HG02981 (cell line): ENCODE data around the gene MTERF4.

Source experiments
- ATAC-seq: cut with Tn5 transposase; IDR thresholded peaks from one replicate; pipeline ENCODE4 v1.9.1; 2021; ENCODE audit warnings: mild to moderate bottlenecking, moderate library complexity; ENCODE audit not compliant: unreplicated experiment

Gene MTERF4

DNA sequence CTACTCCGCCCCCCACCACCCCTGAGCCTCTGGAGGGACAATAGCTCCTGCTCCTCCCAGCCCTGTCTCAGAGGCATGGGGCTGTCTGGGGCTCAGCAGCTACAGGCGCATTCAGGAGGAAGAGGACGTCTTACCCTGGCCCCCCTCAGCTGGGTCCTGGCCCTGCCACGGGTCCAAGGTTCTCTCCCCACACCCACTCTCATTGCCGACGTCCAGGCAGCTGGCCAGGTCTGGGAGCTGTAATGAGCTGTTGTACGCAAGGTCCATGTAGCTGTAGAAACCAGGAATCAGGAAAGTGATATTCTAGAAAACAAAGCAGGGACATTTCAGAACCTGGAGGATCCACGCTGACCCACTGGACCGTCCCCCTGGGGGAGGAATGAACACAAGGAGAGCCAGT, 33.6 kb upstream of the MTERF4 start:
- no peak for ATAC-seq

DNA sequence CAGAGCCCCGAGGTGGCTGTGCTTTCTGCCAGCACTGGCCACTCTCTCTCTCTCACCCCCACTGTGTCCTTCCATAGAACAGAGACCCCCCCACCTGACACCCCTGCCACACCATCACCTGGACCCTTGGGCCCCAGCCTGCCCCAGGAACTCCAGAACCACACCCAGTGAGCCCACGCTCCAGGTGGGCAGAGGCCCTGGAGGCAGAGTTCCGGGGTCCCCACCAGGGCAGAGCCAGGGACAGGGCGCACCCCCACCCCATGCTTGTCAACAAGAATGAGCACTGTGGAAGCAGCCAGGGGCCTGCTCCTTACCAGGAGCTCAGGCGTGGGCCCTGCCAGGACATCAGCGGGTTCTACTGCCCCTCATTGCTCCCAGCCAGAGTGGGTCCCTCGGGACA, 32.6 kb upstream of the MTERF4 start:
- no peak for ATAC-seq

DNA sequence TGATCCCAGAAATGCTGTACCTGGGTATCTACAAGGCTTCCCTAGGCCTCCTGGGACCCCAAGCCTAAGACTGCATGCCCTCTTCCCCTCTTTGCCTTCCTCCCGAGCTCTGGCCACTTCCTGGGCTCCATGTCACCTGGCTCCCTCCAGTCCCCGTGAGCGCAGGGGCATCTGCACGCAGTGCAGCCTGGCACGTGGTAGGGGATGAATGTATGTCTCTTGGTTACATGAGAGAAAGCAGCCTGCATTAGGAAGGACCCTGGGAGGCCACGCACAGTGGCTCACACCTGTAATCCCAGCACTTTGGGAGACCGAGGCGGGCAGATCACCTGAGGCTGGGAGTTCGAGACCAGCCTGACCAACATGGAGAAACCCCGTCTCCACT, 31.3 kb upstream of the MTERF4 start:
- ATAC-seq = no peak

DNA sequence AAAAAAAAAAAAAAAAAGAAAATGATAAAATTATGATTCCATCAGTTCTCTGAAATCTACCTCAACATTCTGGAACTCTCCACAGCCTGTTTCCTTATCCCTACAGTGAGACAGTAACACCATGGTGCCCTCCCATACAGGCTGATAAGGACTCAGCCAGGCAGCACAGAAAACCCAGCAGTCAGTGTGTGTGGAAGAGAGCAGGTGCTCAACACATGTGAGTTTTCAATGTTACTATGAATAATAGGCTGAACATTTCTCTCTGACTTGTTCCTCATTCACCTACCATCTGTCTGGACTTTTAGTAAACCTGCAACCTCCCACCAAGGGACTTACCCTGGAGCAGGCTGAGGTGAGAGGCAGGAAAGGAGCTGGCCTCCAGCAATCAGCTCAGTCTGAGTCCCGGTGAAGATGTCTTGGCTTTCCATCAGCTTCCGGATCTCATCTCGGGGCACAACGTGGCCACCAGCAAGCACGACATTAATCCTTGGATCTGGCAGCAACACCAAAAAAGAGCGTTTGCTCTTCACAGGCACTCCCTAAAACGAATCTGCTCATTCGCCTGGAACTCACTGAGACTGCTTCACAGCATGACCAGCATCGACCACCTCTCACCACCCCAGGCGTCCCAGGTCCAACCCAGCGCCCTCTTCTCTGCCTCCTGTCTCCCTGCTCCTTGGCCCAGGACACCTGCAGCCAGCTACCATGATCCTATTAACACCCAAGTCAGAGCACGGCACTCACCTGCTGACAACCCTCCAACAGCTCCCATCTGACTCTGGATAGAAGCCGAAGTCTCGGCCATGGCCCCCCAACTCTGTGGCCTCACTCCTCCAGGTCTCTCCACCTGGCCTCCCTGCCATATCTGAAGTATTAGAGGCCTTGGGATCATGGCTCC, 30.7 kb upstream of the MTERF4 start:
- no peak for ATAC-seq

DNA sequence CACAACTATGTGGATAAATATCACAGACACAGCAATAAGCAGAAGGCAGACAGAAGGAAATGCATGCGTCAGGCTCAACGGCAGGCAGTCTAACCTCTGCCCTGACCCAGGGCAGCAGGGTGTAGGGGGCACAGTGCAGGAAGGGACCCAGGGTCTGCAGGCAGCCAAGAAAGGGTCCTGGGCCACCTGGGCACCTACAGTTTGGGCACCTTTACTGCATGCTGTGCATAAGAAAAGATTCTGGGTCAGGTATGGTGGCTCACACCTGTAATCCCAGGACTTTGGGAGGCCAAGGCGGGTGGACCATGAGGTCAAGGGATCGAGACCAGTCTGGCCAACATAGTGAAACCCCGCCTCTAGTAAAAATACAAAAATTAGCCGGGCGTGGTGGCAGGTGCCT, 29.4 kb upstream of the MTERF4 start:
- ATAC-seq = no peak

DNA sequence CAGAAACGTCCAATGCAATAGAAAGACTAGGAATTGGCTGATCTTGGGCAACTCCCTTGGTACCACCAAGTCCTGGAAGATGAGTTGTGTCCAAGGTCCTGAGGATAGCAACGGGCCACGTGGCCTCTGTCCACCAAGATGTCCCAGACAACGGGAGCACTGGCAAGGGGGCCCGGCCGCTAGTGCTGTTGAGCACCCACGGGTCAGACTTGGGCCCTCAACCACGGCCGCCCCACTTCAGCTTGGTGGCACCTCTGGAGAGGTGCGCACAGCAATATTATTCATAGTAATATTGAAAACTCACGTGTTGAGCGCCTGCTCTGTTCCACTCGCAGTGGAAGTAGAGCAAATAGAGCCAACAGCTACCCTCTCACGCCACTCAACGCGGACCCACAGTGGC, 28.2 kb upstream of the MTERF4 start:
- ATAC-seq = no peak

DNA sequence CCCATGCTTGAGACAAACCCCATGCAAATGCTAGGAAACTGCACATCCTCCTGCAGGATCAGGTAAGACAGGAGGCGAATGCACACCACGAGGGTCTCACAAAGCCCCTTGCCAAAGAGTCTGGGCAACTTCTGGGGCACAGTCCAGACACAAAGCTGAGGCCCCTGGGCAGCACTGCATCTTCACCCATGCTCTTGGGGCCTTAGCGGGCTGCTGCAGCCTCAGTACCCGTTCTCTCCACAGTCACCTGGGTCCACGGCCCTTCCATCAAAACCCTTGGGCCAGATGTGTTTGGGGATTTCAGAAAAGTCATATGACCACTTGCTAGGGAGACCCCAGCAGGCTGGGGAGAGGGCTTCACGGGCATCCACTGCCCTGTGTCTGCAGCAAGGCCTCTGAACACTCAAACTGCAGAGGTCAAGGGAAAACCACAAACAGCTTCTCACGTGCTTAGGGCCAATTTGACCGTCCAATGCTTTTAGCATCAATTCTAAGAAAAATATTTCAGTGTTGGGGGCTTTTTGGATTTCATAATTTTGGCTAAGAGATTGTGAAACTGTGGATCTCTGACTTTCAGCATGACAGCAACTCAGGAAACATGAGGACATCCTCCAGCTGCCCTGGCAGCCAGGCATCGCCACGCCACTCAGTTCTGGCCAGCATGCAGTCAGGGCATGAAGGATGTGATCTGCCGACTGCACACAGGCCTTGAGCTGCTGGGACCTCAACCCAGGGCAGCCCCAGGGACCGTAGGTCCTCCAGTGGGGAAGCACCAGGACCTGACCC, 27.2 kb upstream of the MTERF4 start:
- no peak for ATAC-seq

DNA sequence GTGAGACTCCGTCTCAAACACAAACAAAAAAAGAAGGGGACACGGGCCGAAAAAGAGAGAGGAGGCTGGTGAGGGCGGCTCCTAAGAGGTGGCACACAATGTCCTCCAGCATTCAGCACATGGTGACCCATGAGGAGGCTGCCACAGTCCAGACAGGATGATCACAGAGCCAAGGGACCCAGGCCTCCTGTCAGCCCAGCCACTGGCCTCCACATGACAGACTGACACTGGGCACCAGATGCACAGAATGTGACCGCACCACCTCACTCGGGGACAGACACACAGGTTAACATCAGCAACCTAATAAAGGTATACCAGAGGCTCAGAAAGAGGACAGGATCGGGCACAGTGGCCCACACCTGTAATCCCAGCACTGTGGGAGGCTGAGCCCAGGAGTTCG, 26.2 kb upstream of the MTERF4 start:
- ATAC-seq = no peak

DNA sequence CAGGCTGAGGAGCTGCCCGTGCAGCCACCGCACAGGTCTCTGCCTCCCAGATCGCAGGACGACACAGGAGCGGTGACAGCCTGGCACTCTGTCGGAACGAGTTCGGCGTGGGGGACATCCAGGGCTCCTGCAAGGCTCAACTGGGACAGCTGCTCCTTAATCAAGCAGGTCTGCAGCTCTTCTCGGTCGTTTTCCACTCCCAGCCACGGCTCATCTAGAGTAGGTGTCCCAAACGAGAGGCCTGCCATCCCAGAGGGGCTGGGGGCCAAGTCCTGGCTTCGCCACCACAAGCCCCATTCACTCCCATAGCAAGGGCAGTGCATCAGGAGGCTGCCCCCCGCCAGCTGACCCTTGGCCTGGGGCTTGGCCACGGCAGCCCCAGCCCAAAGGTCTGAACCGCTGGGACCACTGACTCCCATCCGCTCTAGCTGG, 24.7 kb upstream of the MTERF4 start:
- ATAC-seq = no peak

DNA sequence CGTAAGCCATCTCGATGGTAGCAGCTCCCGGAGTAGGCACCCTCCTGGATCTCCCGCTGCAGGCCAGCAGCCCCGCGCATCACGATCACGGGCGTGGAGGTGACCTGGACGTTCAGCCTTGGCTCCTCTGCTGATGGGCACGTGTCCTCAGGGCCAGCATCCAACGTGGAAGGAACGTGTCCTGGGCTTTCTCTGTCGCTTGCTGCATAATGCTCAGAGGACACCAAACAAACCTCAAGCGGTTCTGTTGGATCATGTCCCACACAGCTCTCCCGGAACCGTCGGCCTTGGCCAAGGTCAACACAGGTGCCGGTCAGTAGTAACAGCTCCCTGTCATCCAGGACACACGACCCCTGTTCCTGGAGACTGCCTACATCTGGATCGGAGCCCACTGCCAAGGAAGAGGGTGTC, 24.1 kb upstream of the MTERF4 start:
- ATAC-seq = no peak

DNA sequence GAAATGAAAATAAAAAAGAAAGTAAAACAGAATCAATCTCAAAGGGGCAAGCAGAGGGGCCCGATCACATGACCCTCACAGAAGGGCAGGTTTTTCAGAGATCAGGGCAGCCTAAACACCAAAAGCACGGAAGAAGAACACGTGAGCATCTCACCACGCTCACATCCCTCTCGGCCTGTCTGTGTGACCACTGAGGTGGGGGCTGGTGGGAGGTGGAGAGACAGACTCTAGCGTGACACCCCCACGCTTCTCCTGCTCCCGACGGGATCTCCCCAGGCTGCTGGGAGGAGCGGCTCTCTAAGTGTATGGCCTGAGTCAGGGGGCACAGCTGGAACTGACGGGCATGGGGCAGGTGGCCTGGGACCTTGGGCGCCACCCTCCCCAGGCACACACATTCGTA, 23.5 kb upstream of the MTERF4 start:
- no peak for ATAC-seq

DNA sequence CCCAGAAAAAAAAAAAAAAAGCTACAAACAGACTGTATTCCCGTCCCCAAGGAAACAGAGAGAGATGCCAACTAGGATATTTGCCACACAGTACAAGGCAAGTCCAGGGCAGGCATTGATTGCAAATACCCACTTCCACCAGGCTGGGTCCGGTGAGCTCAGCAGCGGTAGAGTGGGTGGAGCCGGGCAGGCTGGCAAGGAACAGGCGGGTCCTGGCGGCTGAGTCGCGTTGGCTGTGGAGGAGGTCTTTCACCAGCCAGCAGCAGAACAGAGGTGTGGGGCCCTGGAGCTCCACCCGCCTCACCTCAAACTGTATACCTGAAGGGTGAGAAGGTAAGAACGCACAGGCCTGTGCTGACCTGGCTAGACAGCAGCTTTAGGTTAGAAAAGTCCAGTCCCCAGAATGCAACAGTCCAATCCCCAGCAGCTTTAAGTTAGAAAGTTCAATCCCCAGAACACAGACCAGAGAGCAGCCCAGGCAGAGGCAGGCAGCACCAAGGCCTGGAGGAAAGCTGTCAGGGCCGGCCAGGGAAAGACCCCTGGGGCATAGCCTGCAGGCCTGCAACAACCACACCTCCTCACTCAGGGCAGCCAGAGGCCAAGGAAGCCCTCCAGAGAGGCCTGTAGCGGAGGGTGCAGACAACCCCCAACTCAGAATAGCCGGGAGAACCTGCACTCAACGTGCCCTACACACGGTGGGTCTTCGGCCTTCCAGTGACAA, 21.9 kb upstream of the MTERF4 start:
- ATAC-seq = no peak

DNA sequence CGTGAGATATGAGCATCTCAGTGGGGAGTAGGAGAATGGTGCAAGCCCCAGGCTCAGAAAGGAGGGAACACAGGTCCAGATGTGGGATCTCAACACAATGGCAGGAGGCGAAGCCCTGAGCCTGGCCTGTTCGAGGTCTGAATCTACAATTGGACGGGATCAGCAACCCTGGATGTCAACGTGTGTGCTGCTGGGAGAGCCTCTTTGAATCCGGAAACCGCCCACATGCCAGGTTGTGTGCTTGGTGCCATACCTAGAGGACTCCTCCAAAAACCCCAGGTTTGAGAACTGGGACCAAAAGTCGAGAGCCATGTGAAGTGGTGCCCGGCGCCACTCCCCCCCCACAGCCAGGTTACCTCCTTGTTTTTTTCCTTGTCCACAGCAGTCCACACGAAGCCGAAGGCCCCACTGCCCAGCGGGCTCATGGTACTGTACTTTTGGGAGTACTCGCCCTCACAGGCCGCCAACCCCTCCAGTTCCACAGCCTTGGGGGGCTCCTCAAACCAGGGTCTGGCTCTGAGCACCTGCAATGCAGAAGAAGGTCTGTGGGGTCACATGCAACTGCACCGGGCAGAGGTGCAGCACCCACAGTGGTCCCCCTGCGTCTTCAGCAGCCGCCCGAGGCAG, 20.4 kb upstream of the MTERF4 start:
- no peak for ATAC-seq

DNA sequence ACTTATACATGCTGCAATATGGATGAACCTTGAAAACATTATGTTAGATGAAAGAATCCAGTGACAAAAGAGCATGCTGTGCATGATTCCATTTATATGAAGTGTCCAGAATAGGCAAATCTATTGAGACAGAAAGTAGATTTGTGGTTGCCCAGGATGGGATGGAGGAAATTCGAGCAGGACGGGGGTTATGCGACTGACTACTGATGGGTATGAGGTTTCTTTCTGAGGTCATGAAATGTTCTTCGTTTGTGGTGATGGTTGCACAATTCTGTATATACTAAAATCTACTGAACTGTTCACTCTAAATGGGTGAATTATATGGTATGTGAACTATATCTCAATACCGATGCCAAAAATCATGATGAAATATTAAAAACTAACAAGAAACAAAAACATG, 18.9 kb upstream of the MTERF4 start:
- ATAC-seq = no peak

DNA sequence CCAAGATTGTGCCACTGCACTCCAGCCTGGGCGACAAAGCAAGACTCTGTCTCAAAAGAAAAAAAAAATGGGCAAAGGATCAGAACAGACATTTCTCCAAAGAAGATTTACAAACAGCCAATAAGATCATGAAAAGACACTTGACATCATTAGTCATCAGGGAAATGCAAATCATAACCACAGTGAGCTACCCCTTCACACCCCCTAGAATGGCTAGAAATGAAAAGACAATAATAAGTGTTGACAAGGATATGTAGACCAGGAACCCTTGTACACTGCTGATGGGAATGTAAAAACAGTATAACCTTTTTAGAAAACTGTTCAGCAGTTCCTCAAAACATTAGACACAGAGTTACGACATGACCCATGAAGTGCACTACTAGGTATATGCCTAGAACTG, 18.4 kb upstream of the MTERF4 start:
- ATAC-seq = no peak

DNA sequence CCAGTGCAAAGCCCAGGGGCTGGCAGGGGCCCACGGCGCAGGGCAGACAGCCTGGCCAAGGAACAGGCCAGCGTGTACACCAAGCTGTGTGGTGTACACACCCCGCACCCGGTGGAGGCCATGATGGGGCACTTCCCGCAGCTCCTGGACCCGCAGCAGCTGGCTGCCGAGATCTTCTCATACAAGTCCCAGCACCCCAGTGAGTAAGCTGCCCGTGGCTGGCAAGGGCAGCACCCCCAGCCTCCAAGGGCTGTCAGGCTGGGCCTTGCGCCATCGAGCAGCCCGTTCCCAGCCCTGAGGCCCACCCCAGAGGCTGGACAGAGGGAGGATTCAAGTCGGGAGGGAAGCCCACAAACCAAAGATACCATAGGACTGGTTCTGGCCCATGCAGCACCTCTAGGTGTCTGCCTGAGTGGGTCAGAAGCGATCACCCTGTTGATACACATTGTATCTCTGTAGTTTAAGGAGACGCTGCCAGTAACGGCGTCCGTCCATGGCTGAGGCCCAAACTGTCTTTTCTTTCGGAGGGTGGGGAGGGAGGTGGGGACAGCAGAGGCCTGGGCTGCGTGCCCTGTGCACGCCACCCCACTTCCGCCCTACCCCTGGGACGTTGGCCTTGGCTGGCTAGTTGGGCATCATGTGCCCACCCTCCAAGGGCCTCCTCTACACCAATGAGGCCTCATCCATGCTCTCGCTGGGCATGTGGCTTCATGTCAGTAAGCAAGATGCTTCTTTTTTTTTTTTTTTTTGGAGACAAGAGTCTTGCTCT, 16.8 kb upstream of the MTERF4 start:
- ATAC-seq = no peak

DNA sequence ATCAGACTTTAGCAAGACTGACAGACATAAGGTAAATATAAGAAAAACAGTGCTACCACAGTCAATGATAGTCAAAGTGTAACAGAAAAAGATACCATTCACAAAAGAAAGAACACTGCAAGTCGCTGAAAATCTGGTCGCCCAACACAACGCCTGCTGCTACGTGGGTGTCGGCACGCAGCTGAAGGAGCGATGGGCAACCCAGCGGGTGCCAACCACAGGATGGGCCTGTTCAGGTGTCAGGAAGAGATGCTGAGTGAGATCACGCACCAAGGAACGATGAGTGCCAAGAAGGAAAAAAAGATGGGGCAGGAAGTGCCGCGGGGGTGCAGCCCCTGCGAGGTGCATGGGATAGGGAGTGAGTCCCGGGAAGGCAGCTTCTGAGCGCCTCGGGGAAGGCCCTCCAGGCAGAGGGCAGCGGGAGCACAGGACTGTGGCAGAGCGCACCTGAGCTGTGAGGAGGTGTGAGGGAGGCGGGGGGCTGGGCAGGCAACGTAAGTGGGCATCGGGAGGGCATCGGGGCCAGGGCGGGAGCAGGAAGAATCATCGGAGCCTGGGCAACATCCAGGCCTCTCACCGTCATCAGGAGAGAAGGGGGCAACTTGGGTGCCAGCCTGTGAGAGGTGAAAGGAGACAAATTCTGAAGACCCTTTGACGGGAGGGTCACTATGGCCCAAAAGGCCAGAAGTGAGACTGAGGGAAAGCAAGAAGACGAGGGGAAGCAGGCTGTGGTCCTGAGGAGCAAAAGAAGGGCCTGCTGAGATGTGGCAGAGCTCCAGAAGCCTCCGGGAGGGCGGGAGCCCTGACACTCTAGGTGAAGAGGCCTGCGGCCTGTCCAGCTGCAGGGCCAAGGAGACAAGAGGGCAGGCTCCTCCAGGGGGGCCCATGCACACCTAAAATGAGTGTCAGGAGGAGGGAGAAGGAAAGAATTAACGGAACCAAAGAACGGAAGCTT, 14.8 kb upstream of the MTERF4 start:
- ATAC-seq = no peak

DNA sequence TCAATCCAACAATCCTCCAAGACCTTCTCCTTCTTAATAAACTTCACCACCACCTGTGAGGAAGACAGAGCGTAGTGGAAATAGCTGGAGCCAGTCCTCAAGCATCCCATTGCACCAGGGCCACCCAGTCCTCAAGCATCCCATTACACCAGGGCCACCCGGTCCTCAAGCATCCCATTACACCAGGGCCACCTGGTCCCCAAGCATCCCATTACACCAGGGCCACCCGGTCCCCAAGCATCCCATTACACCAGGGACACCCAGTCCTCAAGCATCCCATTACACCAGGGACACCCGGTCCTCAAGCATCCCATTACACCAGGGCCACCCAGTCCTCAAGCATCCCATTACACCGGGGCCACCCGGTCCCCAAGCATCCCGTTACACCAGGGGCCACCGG, 13.3 kb upstream of the MTERF4 start:
- no peak for ATAC-seq

DNA sequence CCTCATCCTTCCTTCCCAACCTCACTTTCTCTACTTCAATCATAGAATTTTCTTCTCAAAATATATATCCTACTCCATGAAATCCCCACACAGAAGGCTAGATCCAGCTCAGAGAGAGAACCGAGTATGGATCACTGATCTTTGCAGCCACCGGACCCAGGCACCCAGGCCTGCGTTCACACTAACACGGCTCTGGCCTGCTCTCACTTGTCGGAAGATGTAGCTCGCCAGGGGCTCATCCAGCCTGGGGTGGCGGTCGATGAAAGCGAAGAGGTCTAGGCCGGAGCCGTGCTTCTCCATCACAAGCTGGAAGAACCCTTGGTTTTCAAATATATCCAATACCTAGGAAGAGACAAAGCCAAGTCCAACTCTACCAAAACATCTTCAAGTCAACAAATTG, 12.7 kb upstream of the MTERF4 start:
- no peak for ATAC-seq
